GM12873 (cell line): ENCODE results near the gene OPCML.

Source experiments
- CTCF ChIP-seq: IDR thresholded peaks from 2 replicates; pipeline ENCODE4 v1.5.1; 2012; ENCODE audit warnings: low read depth, mild to moderate bottlenecking, moderate library complexity, low read length, control low read depth; ENCODE audit not compliant: insufficient read depth; ENCODE audit errors: missing control alignments

Gene OPCML

GRCh38 chr11:133064152-133064877 lies 468.0 kb downstream of the OPCML start:
- peak; percentile 42 for TF ChIP-seq CTCF

GRCh38 chr11:133058501-133058900 lies 473.8 kb downstream of the OPCML start:
- no peak for TF ChIP-seq CTCF

GRCh38 chr11:133053124-133053776 lies 479.1 kb downstream of the OPCML start:
- no peak for TF ChIP-seq CTCF

GRCh38 chr11:133052537-133052936 lies 479.8 kb downstream of the OPCML start:
- no peak for TF ChIP-seq CTCF

- TF ChIP-seq CTCF = no peak
Observed at GRCh38 chr11:133049244-133050019, 482.9 kb downstream of the OPCML start.

- TF ChIP-seq CTCF = no peak
Observed at GRCh38 chr11:133048270-133048669, 484.0 kb downstream of the OPCML start.

GRCh38 chr11:133047771-133048115 lies 484.6 kb downstream of the OPCML start:
- no peak for TF ChIP-seq CTCF
